Embryonic facial prominence (tissue), 1 donor: Measurements from ENCODE around the gene MRAP2.
"Not testable (repeated sequence)": the region's sequence is repeated elsewhere in the genome, so short reads cannot be mapped to it uniquely, and the experiment has no call there.

Experiments
- DNase-seq: peaks from one replicate; pipeline ENCODE4 v3.0.0-alpha.2; 2016; ENCODE audit errors: extremely low spot score

The MRAP2 gene

DNA sequence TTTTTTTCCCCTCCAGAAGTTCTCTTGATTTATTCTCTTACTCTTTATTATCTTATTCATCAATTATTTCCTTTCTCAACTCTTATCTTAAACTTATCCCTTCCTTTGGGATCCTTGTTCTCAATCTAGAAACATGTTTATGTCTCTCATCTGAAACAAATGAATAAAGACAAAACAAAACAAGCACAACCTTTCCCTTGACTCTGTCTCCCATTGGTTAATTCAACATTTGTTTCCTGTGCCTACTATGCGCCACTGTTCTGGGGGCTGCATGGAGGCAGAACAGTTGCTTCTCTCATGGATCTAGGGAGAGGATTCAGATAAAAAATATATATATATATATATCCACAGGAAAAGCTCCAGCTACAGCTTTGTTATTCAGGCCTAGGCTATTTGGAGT lies 5.2 kb upstream of the MRAP2 start:
- DNase-seq, result no peak

- not testable (repeated sequence) for DNase-seq
Observed at GRCh38 chr6:84032000-84032399, 1.6 kb upstream of the MRAP2 start.

DNA sequence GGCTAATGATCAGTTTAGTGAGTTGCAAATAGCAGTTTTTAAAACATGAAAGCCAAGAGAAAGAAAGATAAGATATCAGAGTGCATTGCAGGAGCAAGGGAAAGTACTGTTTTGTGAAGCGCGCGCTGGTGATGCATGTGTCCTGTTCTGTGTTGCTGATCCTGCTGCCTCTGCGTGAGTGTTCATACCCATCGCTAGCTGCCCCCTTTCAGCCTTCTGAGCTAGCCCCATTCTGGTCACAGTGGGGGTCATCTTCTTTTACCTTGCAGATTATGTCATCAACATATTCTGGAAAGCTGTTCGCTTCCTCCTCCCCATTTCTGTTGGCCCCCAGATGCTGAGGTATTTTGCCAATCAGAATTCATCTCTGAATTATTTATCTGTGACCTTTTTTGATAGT lies 1.9 kb downstream of the MRAP2 start:
- DNase-seq, result no peak

GRCh38 chr6:84037425-84038089 lies 4.0 kb downstream of the MRAP2 start:
- no peak for DNase-seq

DNA sequence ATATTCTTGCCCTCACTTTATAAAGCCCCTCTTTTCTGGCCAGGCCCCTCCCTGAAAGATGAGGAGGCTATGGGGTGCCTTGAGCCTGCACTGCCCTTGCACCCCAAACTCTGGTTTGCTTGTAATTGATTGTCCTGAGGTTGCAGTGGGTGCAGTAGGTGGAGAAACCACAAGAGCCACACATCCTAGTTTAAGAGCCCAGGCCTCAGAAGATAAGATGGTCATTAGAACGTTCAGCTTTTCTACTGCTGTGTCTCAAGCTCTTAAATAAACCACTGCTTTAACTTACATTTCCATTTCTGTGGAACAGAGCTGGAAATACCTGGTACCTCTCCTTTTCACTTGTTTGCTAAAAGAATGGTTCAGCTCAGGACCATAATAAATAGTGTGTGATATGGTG lies 9.0 kb downstream of the MRAP2 start:
- DNase-seq, result no peak

DNA sequence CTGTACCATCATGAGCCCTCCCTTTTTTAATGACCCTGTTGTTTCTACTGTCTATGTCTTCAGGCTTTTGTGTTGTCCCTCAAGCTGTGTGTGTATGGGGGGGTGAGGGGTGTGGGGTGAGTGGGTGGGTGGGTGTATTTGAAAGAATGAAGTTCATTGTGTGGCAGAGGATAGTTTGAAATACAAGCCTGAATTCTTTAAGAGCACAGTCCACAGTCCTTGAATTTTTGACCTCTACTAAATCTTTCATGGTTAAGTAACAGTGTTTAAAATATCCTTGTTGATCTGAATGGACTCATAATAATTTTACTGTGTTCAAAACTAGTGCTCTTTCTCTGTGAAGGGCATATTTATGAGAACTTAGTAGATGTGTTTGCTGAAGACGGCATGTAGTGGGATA lies 10.0 kb downstream of the MRAP2 start:
- DNase-seq, result no peak

DNA sequence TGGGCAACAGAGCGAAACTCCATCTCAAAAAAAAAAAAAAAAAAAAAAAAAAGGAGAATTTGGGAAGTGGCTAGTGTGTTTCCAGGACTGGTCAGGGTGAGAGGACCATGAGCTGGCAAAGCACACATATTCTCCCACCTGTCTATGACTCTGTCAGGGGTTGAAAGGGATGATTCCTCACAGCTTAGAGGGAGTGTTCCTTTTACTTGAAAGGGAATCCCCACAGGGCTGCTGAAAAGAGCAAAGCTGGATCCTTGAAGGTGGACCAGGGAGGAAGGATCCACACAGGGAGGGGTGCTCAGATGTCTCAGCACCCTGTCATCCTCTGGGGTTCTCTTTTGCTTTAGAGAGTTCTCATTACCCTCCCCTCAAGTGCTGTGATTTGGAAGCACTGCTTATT lies 13.2 kb downstream of the MRAP2 start:
- no peak for DNase-seq

DNA sequence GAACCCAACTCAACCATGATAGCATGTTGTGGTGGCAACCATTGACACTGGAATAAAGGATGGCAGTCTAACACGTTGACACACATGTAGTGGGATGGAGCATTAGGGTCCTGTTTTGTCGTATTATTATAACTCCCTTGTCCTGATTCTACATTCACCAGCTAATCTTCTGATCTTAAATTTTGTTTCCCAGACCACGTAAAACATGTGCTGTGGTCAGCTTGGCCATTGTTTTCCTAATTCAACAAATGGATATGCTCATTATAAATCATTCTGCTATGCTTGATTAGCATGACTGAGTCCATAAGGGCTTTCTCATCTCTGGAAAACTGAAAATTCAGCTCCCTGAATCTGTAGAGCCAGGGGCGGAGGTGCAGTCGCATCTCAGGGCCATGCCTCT lies 15.0 kb downstream of the MRAP2 start:
- DNase-seq, result no peak

DNA sequence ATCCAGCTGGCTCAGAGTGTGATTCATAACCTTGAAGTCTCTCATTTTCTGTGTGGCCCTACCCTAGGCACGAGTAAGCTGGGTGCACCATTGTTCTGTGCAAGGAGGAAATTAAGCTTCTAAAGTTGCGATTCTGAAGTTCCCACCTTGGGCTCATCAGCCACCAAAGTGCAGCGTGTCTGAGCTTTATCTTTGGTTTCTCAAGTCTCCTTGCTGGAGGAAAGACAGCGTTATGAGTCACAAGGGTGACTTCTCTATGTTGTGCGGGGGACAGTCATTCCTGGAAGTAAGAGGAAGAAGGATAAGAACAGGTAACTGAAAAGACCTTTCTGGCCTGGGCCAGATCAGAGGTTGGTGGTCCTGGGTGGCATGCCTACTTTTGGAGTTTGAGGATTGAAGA lies 16.8 kb downstream of the MRAP2 start:
- no peak for DNase-seq

DNA sequence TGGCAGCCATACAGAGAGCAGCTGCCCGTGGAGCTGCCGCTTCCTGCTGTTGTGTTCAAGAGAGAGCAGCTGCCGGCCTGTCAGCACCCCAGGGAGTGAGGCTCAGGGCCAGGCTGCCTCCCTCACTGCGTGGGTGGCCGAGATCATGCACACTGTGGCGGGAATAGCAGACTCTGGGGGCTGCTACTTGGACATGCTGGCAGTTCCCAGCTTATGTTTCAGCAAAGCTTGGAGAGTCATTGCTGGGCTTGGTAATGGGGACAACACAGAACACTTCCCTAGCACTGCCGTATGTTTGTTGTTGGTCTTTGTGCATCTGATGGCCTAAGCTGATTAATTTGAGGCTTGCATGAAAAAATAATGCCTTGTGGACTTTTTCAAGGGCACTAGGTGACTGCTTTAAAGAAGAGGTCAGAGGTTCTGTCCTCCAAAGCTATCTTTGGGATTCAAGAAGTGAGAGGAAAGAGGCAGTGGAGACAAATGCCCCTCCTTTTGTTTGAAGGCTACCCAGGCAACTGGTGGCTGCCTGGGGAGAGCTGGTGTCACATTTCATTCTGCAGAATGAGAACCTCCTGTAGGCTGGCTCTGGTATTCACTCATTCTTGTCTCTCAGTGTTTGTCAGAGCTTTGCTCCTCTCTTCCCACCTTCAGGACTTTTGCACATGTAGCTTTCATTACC lies 18.8 kb downstream of the MRAP2 start:
- peak; percentile 25 for DNase-seq

- no peak for DNase-seq
Observed at GRCh38 chr6:84052883-84053241, 19.3 kb downstream of the MRAP2 start.

DNA sequence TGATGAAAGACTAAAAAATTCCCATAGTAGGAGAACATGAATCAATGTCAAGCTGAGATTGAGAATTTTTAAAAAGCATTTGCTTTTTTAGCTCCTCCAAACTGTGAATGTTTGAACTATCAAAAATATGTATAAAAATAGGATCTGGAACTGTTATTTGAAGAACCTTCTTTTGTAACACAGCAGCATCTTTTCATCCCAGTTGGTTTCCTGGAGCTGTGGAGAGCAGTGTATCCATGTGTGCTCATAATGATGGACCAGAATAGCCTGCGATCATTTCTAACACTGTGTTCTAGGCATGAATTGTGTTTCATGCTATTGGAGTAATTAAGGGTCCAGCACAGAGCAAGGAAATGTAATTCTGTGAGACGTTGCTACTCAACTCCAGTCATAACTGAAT lies 22.1 kb downstream of the MRAP2 start:
- no peak for DNase-seq

GRCh38 chr6:84057908-84058307 lies 24.3 kb downstream of the MRAP2 start:
- DNase-seq, result no peak

GRCh38 chr6:84059082-84059481 lies 25.5 kb downstream of the MRAP2 start:
- DNase-seq, result no peak

- no peak for DNase-seq
Observed at GRCh38 chr6:84061174-84061573, 27.6 kb downstream of the MRAP2 start.

- DNase-seq, result no peak
Observed at GRCh38 chr6:84061613-84062398, 28.2 kb downstream of the MRAP2 start.

DNA sequence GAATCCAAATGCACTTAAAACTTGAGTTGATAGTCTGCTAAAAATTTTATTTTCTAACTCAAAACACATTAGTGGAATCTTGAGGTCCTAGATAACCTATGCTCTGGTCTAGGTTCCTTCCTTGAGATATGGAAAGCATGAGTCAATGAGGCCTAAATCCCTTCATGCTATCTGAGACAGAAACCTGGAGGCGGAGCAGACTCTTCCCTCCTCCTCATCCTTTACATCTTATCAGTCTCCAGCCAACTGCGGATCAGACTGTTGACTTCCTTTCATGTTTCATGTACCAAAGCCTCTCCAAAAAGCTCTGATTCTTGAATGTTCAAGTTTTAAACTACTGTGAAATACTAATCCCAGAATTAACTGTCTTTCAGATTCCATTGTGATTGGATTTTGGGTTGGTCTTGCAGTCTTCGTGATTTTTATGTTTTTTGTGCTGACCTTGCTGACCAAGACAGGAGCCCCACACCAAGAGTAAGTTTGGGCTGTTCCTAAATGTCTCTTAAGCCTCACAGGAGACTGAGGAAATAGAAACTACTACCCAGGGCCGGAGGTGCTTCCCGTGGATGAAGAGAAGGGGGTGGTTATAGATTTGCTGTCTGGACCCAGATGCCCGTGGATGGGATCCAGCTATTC lies 29.1 kb downstream of the MRAP2 start:
- no peak for DNase-seq

DNA sequence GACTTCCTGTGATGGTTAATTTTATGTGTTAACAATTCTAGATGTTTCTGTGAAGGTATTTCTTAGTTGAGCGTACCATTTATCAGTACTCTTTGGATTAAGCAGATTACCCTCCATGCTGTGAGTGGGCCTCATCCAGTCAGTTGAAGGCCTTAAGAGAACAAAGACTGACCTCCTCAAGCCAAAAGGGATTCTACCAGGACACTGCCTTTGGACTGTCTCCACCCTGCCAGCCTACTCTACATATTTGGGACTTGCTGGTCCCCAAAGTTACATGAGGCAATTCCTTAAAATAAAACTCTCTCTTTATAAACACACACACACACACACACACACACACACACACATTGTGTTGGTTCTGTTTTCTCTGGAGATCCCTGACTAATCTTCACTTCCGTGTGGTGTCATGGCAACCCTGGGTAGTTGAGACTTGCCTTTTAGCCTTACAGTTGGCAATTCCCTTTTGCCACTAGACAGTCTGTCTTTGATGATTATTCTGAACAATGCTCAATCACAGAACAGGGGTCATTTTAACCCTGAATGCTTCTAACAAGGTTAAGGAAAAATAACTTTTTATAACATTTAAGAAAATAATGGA lies 32.2 kb downstream of the MRAP2 start:
- no peak for DNase-seq

GRCh38 chr6:84066536-84066935 lies 33.0 kb downstream of the MRAP2 start:
- no peak for DNase-seq

DNA sequence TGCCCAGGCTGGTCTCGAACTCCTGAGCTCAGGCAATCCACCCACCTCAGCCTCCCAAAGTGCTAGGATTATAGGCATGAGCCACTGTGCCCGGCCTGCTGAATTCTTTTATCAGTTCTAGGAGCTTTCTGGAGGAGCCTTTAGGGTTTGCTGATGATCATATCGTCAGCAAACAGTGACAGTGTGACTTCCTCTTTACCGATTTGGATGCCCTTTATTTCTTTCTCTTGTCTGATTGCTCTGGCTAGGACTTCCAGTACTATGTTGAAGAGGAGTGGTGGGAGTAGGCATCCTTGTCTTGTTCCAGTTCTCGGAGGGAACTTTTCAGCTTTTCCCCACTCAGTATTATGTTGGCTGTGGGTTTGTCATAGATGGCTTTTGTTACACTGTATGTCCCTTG lies 35.3 kb downstream of the MRAP2 start:
- not testable (repeated sequence) for DNase-seq

DNA sequence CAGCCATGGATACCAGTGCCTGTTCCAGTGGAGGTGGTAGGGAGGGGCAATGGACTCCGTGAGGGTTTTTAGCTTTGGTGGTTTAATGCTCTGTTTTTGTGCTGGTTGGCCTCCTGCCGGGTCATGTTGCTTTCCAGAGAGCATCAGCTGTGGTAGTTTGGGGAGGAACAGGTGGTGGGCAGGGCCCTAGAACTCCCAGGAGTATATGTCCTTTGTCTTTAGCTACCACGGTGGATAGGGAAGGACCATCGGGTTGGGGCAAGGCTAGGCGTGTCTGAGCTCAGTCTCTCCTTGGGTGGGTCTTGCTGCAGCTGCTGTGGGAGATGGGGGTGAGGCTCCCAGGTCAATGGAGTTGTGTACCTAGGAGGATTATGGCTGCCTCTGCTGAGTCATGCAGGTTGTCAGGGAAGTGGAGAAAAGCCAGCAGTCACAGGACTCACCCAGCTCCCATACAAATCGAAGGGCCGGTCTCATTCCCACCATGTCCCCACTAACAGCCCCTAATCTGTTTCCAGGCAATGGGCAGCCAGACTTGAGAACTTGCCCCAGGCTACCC lies 38.9 kb downstream of the MRAP2 start:
- DNase-seq, result no peak
